GM19240 (cell line): ENCODE measurements around the gene RGS21.

Experiments
- DNase-seq: peaks from one replicate; pipeline ENCODE4 v3.0.0; 2011; ENCODE audit warnings: low spot score; ENCODE audit not compliant: insufficient read length

The RGS21 gene

DNA sequence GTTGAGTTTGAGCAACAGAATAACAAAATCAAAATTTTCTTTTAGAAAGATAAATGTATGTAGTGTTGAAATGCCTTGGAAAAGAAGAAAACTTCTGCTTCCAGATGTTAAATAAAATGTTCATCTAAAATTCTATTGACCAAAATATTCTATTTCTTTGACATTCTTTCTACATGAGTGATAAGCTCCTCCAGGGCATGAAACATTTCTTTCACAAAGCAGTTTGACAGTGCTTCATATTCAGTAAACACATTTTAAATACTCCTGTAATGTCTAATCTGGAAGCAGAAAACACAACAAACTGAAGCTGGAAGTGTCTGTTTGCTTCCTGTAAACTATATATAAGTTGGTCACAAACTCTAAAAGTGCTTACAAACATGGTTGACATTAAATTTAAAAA, 61.5 kb downstream of the RGS21 start:
- DNase-seq = no peak

GRCh38 chr1:192378878-192379277, 62.1 kb downstream of the RGS21 start:
- DNase-seq = no peak

DNA sequence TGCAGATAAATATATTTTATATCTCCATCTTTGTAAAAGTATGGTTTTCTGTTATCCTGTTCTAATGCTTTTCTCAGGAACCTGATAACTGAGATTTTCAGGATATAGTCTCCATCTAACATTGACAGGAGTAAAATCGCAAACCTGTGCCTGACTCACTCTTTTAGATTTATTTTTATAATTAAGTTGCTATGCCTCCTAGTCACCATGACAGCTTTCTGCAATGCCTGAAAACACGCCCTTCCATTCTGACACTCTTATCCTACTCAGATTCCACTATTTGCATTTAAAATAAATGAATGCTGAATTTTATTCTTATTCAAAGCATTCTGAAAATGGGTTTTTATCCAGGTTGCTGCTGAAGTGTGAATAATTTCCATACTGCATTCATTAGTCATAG, 62.8 kb downstream of the RGS21 start:
- DNase-seq = no peak

GRCh38 chr1:192382758-192383157, 66.0 kb downstream of the RGS21 start:
- no peak for DNase-seq

DNA sequence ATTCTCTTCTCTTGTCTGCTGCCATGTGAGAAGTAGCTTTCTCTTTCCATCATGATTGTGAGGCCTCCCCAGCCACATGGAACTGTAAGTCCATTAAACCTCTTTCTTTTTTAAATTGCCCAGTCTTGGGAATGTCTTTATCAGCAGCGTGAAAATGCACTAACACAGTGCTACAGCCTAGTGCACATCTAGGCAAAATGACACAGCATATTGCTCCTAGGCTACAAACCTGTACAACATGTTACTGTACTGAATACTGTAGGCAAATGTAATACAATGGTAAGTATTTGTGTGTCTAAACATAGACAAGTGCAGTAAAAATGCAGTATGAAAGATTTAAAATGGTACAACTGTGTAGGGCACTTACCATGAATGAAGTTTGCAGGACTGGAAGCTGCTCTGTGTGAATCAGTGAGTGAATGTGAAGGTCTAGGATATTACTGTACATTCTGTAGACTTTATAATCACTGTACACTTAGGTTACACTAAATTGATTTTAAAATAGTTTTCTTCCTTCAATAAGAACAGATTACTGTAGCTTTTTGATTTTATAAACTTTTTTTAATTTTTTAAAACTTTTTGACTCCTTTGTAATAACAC, 69.4 kb downstream of the RGS21 start:
- no peak for DNase-seq

DNA sequence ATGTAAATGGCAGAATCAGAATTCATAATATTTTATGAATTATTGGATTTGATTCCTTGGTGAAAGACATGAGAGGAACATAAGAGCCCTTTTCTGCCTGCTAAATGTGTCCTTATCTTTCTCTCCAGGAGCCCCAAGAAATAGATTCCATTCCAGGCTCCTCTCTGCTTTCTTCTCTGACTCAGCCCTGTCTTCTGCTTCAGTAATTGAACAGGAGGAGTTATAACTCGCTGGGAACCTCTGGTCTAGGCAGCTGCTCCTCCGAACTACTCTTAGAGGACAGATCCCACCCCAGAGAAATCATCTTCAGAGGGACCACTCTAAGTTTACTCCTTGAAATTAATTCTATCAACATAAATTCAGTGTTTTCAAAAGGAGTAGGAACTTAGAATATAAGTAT, 78.4 kb downstream of the RGS21 start:
- no peak for DNase-seq

DNA sequence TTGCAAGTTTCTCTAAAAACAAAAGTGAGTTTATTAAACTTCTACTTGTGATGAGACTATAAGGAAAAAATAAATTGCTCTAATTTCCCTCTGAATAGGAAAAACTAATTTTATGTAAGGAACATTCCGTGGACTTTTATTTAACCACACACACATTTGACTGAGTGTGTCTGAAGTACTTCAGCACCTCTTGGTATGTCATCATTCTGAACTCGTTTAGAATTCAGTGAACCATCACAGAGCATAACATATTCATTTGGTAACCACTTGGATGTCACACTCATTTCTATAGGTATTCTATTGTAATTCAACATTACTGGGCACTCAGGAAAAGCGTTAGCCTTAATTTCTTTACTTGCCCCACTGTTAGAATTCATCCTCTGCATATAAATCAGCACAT, 79.1 kb downstream of the RGS21 start:
- no peak for DNase-seq

- DNase-seq = no peak
These were observed 82.4 kb downstream of the RGS21 start for GRCh38 chr1:192399161-192399560.

DNA sequence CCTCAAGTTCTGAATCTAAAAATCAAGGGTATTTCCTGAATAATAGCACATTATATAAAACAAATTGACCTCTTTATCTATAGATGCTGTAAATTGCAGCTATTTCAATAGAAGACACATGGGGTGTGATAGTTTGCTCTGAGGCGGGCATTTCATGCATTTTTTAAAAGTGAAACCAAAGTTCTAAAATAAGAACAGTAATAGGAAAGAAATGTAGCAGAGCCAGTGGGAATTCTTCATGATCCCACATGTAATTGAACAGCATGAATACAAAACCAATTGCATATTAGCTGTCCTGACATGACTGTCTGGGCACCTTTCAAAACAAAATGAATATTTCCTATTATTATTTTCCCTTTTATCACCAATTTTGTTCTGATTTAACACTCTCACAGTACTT, 85.0 kb downstream of the RGS21 start:
- DNase-seq = no peak

GRCh38 chr1:192402571-192402970, 85.8 kb downstream of the RGS21 start:
- no peak for DNase-seq

GRCh38 chr1:192407206-192407605, 90.4 kb downstream of the RGS21 start:
- no peak for DNase-seq
